ENCODE measurements around the gene USP6.
"Not testable (repeated sequence)": the region's sequence is repeated elsewhere in the genome, so short reads cannot be mapped to it uniquely, and the experiment has no call there.

USP6 gene

GRCh38 chr17:5077275-5077674 lies 38.6 kb upstream of the USP6 start:
- not testable (repeated sequence) for H2AFZ ChIP-seq (ENCODE audit: low read depth, low read length); H2AK5ac ChIP-seq (ENCODE audit: low read length, severe bottlenecking); H2BK5ac ChIP-seq (ENCODE audit: low read depth, low read length, poor library complexity, severe bottlenecking); H2BK120ac ChIP-seq (ENCODE audit: low read depth, low read length); H3K9ac ChIP-seq (ENCODE audit: low read length); H4K91ac ChIP-seq (ENCODE audit: low read length); H3K79me1 ChIP-seq (replicated peaks; ENCODE audit: low read length, poor library complexity, severe bottlenecking); H3K4ac ChIP-seq (ENCODE audit: low read depth in 1 of 2, low read length in 2 of 2); H3K14ac ChIP-seq (ENCODE audit: low read length in 2 of 2); H3K9me3 ChIP-seq (ENCODE audit: control insufficient read depth, low read length); H3K27ac ChIP-seq (ENCODE audit: low read length, poor library complexity, severe bottlenecking); H2BK12ac ChIP-seq (ENCODE audit: low read length in 2 of 2); H3K36me3 ChIP-seq (ENCODE audit: control insufficient read depth in 1 of 2, insufficient read depth in 2 of 2, low read depth in 1 of 2, low read length in 2 of 2); H3K18ac ChIP-seq (ENCODE audit: low read depth in 1 of 2, low read length in 2 of 2); H3K23ac ChIP-seq (ENCODE audit: low read length in 2 of 2); H4K8ac ChIP-seq (ENCODE audit: low read length); H3K4me1 ChIP-seq (ENCODE audit: control insufficient read depth, insufficient read depth, low read depth, low read length); H2BK15ac ChIP-seq (ENCODE audit: low read depth, poor library complexity, severe bottlenecking); H3K4me2 ChIP-seq (ENCODE audit: low read length, poor library complexity, severe bottlenecking); DNase-seq
- 97% methylated on average over 22 of the region's 24 CpGs for WGBS
- H3K27me3 ChIP-seq (ENCODE audit: control insufficient read depth in 1 of 2, insufficient read depth in 1 of 2, low read length in 2 of 2) = peaks cover 0 to 12% of the 10 kb centered on the region in 2 experiments
- H3K4me3 ChIP-seq (ENCODE audit: insufficient read depth in 1 of 2, low read depth in 1 of 2, low read length in 2 of 2) = peak overlapping the region in 1 of 2 experiments; percentile 93

- H4K8ac ChIP-seq (ENCODE audit: low read length) = no peak overlapping the region
- H3K79me1 ChIP-seq (replicated peaks; ENCODE audit: low read length, poor library complexity, severe bottlenecking) = no peaks in the 10 kb centered on the region
- no peak overlapping the region for H3K18ac ChIP-seq (ENCODE audit: low read depth in 1 of 2, low read length in 2 of 2)
- no peak overlapping the region for H2BK5ac ChIP-seq (ENCODE audit: low read depth, low read length, poor library complexity, severe bottlenecking)
- H2BK120ac ChIP-seq (ENCODE audit: low read depth, low read length) = no peak overlapping the region
- H3K27me3 ChIP-seq (ENCODE audit: control insufficient read depth in 1 of 2, insufficient read depth in 1 of 2, low read length in 2 of 2) = peaks cover 0 to 12% of the 10 kb centered on the region in 2 experiments
- peaks cover 6% of the 10 kb centered on the region for H3K9me3 ChIP-seq (ENCODE audit: control insufficient read depth, low read length)
- H2AK5ac ChIP-seq (ENCODE audit: low read length, severe bottlenecking) = no peak overlapping the region
- peaks cover 4 to 9% of the 10 kb centered on the region in 2 experiments for H3K36me3 ChIP-seq (ENCODE audit: control insufficient read depth in 1 of 2, insufficient read depth in 2 of 2, low read depth in 1 of 2, low read length in 2 of 2)
- H3K4me2 ChIP-seq (ENCODE audit: low read length, poor library complexity, severe bottlenecking) = no peak overlapping the region
- no peak overlapping the region for H3K4ac ChIP-seq (ENCODE audit: low read depth in 1 of 2, low read length in 2 of 2)
- peaks cover 3% of the 10 kb centered on the region for H3K4me1 ChIP-seq (ENCODE audit: control insufficient read depth, insufficient read depth, low read depth, low read length)
- H3K14ac ChIP-seq (ENCODE audit: low read length in 2 of 2) = no peak overlapping the region
- 82% methylated on average over 14 of the region's 14 CpGs for WGBS
- H3K9ac ChIP-seq (ENCODE audit: low read length) = peak overlapping the region; percentile 91
- H2AFZ ChIP-seq (ENCODE audit: low read depth, low read length) = peak overlapping the region; percentile 21
- peak overlapping the region in 1 of 2 experiments; percentile 93 for H3K4me3 ChIP-seq (ENCODE audit: insufficient read depth in 1 of 2, low read depth in 1 of 2, low read length in 2 of 2)
- no peak for DNase-seq
- H2BK12ac ChIP-seq (ENCODE audit: low read length in 2 of 2) = no peak overlapping the region
- H3K23ac ChIP-seq (ENCODE audit: low read length in 2 of 2) = no peak overlapping the region
- no peak overlapping the region for H4K91ac ChIP-seq (ENCODE audit: low read length)
- H2BK15ac ChIP-seq (ENCODE audit: low read depth, poor library complexity, severe bottlenecking) = no peak overlapping the region
- H3K27ac ChIP-seq (ENCODE audit: low read length, poor library complexity, severe bottlenecking) = no peak overlapping the region
Measured at GRCh38 chr17:5077781-5078105, 38.1 kb upstream of the USP6 start.

GRCh38 chr17:5078106-5079028 lies 37.5 kb upstream of the USP6 start, which contains the start of gene ZFP3:
ZFP3 (plus strand) TSS chr17:5078467; CDS start chr17:5091505, 13,038 bp downstream.
- no peak for DNase-seq
- no peak within 1 kb of the TSS for H2BK120ac ChIP-seq (ENCODE audit: low read depth, low read length)
- H2AFZ ChIP-seq (ENCODE audit: low read depth, low read length) = peak within 1 kb of the TSS; percentile 21
- H3K27ac ChIP-seq (ENCODE audit: low read length, poor library complexity, severe bottlenecking) = no peak within 1 kb of the TSS
- H2BK12ac ChIP-seq (ENCODE audit: low read length in 2 of 2) = no peak within 1 kb of the TSS
- H3K4ac ChIP-seq (ENCODE audit: low read depth in 1 of 2, low read length in 2 of 2) = no peak within 1 kb of the TSS
- peak within 1 kb of the TSS; percentile 16 to 93 for H3K4me3 ChIP-seq (ENCODE audit: insufficient read depth in 1 of 2, low read depth in 1 of 2, low read length in 2 of 2)
- WGBS = 55% methylated on average over 75 of the region's 75 CpGs
- H3K4me1 ChIP-seq (ENCODE audit: control insufficient read depth, insufficient read depth, low read depth, low read length) = peaks cover 3% of the 10 kb centered on the region
- no peak within 1 kb of the TSS for H2AK5ac ChIP-seq (ENCODE audit: low read length, severe bottlenecking)
- peaks cover 0 to 12% of the 10 kb centered on the region in 2 experiments for H3K27me3 ChIP-seq (ENCODE audit: control insufficient read depth in 1 of 2, insufficient read depth in 1 of 2, low read length in 2 of 2)
- no peak within 1 kb of the TSS for H3K4me2 ChIP-seq (ENCODE audit: low read length, poor library complexity, severe bottlenecking)
- H3K9me3 ChIP-seq (ENCODE audit: control insufficient read depth, low read length) = peaks cover 13% of the 10 kb centered on the region
- no peak within 1 kb of the TSS for H4K8ac ChIP-seq (ENCODE audit: low read length)
- no peak within 1 kb of the TSS for H2BK5ac ChIP-seq (ENCODE audit: low read depth, low read length, poor library complexity, severe bottlenecking)
- H3K36me3 ChIP-seq (ENCODE audit: control insufficient read depth in 1 of 2, insufficient read depth in 2 of 2, low read depth in 1 of 2, low read length in 2 of 2) = peaks cover 4 to 13% of the 10 kb centered on the region in 2 experiments
- H2BK15ac ChIP-seq (ENCODE audit: low read depth, poor library complexity, severe bottlenecking) = no peak within 1 kb of the TSS
- no peak within 1 kb of the TSS for H3K18ac ChIP-seq (ENCODE audit: low read depth in 1 of 2, low read length in 2 of 2)
- H3K23ac ChIP-seq (ENCODE audit: low read length in 2 of 2) = no peak within 1 kb of the TSS
- no peak within 1 kb of the TSS for H3K14ac ChIP-seq (ENCODE audit: low read length in 2 of 2)
- H4K91ac ChIP-seq (ENCODE audit: low read length) = no peak within 1 kb of the TSS
- H3K79me1 ChIP-seq (replicated peaks; ENCODE audit: low read length, poor library complexity, severe bottlenecking) = no peaks in the 10 kb centered on the region
- H3K9ac ChIP-seq (ENCODE audit: low read length) = peak within 1 kb of the TSS; percentile 91

- H2BK15ac ChIP-seq (ENCODE audit: low read depth, poor library complexity, severe bottlenecking) = no peak overlapping the region
- peaks cover 3% of the 10 kb centered on the region for H3K4me1 ChIP-seq (ENCODE audit: control insufficient read depth, insufficient read depth, low read depth, low read length)
- H3K27ac ChIP-seq (ENCODE audit: low read length, poor library complexity, severe bottlenecking) = no peak overlapping the region
- no peak for DNase-seq
- no peak overlapping the region for H3K4ac ChIP-seq (ENCODE audit: low read depth in 1 of 2, low read length in 2 of 2)
- H3K18ac ChIP-seq (ENCODE audit: low read depth in 1 of 2, low read length in 2 of 2) = no peak overlapping the region
- no peak overlapping the region for H2AK5ac ChIP-seq (ENCODE audit: low read length, severe bottlenecking)
- no peak overlapping the region for H2AFZ ChIP-seq (ENCODE audit: low read depth, low read length)
- H4K91ac ChIP-seq (ENCODE audit: low read length) = no peak overlapping the region
- H3K9ac ChIP-seq (ENCODE audit: low read length) = no peak overlapping the region
- no peak overlapping the region for H2BK120ac ChIP-seq (ENCODE audit: low read depth, low read length)
- H2BK5ac ChIP-seq (ENCODE audit: low read depth, low read length, poor library complexity, severe bottlenecking) = no peak overlapping the region
- H2BK12ac ChIP-seq (ENCODE audit: low read length in 2 of 2) = no peak overlapping the region
- H3K9me3 ChIP-seq (ENCODE audit: control insufficient read depth, low read length) = peaks cover 26% of the 10 kb centered on the region
- no peaks in the 10 kb centered on the region for H3K79me1 ChIP-seq (replicated peaks; ENCODE audit: low read length, poor library complexity, severe bottlenecking)
- peaks cover 0 to 2% of the 10 kb centered on the region in 2 experiments for H3K27me3 ChIP-seq (ENCODE audit: control insufficient read depth in 1 of 2, insufficient read depth in 1 of 2, low read length in 2 of 2)
- 73% methylated on average over 3 of the region's 3 CpGs for WGBS
- peaks cover 4 to 13% of the 10 kb centered on the region in 2 experiments for H3K36me3 ChIP-seq (ENCODE audit: control insufficient read depth in 1 of 2, insufficient read depth in 2 of 2, low read depth in 1 of 2, low read length in 2 of 2)
- H3K4me2 ChIP-seq (ENCODE audit: low read length, poor library complexity, severe bottlenecking) = no peak overlapping the region
- no peak overlapping the region for H4K8ac ChIP-seq (ENCODE audit: low read length)
- H3K14ac ChIP-seq (ENCODE audit: low read length in 2 of 2) = no peak overlapping the region
- H3K23ac ChIP-seq (ENCODE audit: low read length in 2 of 2) = no peak overlapping the region
- no peak overlapping the region for H3K4me3 ChIP-seq (ENCODE audit: insufficient read depth in 1 of 2, low read depth in 1 of 2, low read length in 2 of 2)
Measured at GRCh38 chr17:5080591-5080990, 35.2 kb upstream of the USP6 start.

Measured in mesenchymal stem cell (in vitro differentiated cells and primary cell).